IPS-15b (cell line): ENCODE measurements around the gene SYVN1.
"Not testable (repeated sequence)": the region's sequence is repeated elsewhere in the genome, so short reads cannot be mapped to it uniquely, and the experiment has no call there.

Experiments used
- H3K27me3 ChIP-seq: one replicate; pipeline ENCODE4 v1.6.1; 2013; ENCODE audit warnings: low read length; ENCODE audit not compliant: control insufficient read depth, insufficient read depth
- H3K36me3 ChIP-seq: one replicate; pipeline ENCODE4 v1.6.1; 2013; ENCODE audit warnings: low read length; ENCODE audit not compliant: control insufficient read depth, insufficient read depth
- H3K4me1 ChIP-seq: one replicate; pipeline ENCODE4 v1.6.1; 2013; ENCODE audit warnings: mild to moderate bottlenecking, low read length; ENCODE audit not compliant: control insufficient read depth, insufficient read depth
- H3K4me3 ChIP-seq: one replicate; pipeline ENCODE4 v1.5.1; 2013; ENCODE audit warnings: low read depth, low read length
- H3K9ac ChIP-seq: one replicate; pipeline ENCODE4 v1.6.1; 2013; ENCODE audit warnings: low read depth, mild to moderate bottlenecking, low read length
- H3K9me3 ChIP-seq: one replicate; pipeline ENCODE4 v1.6.1; 2013; ENCODE audit warnings: mild to moderate bottlenecking, low read length; ENCODE audit not compliant: control insufficient read depth, insufficient read depth

The SYVN1 gene

DNA sequence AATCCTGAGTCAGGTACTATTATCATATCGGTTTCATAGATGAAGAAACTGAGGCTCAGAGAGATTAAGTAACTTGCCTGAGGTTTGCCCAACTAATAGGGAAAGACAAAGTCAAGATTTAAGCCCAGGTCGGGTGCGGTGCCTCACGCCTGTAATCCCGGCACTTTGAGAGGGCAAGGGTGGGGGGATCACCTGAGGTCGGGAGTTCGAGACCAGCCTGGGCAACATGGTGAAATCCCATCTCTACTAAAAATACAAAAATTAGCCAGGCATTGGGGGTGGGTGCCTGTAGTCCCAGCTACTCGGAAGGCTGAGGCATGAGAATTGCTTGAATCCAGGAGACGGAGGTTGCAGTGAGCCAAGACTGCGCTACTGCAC, 15.8 kb upstream of the SYVN1 start:
- not testable (repeated sequence) for H3K4me1 ChIP-seq, H3K36me3 ChIP-seq, H3K4me3 ChIP-seq, H3K27me3 ChIP-seq, H3K9me3 ChIP-seq, H3K9ac ChIP-seq

DNA sequence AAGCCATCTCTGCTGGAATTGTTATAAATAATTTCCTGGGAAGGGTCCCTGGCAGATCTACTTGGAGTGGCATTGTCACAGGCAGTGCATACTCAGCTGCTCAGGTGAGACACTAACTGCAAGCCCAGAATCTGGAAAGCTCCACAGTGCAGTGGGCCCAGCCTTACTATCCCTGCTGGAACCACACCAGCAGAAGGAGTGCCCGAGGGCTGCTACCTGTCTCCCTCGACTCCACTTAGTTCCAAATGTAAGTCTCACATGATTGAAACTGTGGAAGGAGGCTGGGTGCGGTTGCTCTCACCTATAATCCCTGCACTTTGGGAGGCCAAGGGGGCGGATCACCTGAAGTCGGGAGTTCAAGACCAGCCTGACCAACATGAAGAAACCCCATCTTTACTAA, 14.3 kb upstream of the SYVN1 start:
- no peaks in the 10 kb centered on the region for H3K9me3 ChIP-seq
- no peaks in the 10 kb centered on the region for H3K36me3 ChIP-seq
- H3K4me3 ChIP-seq, result no peak overlapping the region
- H3K4me1 ChIP-seq, result no peaks in the 10 kb centered on the region
- no peak overlapping the region for H3K9ac ChIP-seq
- H3K27me3 ChIP-seq, result no peaks in the 10 kb centered on the region

DNA sequence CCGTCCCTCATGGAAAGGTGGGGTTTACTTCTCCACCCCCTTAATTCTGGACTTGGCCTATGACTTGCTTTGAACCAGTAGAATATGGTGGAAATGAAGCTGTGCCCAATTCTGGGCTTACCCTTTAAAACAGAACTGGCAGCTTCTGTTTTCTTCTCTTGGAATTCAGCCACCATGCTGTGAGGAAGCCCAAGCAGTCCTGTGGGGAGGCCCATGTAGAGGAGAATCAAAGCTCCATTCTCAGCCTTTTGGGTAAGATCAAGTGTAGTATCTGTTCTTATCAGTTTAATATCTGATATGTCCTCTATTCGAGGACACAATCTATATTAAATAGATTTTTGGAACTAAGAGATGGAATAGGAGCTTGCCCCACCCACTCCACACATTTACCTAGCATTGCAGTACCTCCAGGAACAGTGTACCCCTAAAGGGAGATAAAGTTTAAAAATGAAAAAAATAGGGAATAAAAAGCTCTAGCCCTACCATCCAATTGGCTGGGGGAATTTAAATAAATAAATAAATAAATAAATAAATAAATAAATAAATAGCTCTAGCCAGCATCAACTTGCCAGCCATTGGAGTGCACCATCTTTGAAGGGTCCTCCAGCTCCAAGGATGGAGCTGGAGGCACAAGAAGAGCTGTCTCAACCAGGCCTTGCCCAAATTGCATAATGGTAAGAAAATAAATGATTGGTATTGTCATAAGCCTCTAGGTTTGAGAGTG, 13.2 kb upstream of the SYVN1 start:
- no peak overlapping the region for H3K4me3 ChIP-seq
- H3K27me3 ChIP-seq, result no peaks in the 10 kb centered on the region
- H3K9me3 ChIP-seq, result no peaks in the 10 kb centered on the region
- no peak overlapping the region for H3K9ac ChIP-seq
- no peaks in the 10 kb centered on the region for H3K36me3 ChIP-seq
- no peaks in the 10 kb centered on the region for H3K4me1 ChIP-seq

DNA sequence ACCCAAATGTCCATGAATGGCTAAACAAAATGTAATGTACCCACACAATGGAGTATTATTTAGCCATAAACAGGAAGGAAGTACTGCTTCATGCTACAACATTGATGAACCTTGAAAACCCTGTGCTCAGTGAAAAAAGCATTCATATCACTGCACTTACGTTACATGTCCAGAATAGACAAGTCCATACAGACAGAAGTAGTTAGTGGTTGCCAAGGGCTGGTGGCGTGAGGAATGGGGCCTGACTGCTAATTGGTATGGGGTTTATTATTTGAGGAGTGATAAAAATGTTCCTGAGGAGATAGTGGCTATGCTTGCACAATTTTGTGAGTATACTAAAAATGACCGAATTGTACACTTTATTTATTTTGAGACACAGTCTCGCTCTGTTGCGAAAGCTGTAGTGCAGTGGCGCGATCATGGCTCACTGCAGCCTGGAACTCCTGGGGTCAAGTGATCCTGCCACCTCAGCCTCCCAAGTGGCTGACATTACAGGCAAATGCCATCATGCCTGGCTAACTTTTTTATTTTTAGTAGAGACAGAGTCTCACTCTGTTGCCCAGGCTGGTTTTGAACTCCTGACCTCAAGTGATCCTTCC, 7.7 kb upstream of the SYVN1 start:
- no peaks in the 10 kb centered on the region for H3K36me3 ChIP-seq
- H3K4me1 ChIP-seq, result no peaks in the 10 kb centered on the region
- H3K4me3 ChIP-seq, result no peak overlapping the region
- H3K9me3 ChIP-seq, result no peaks in the 10 kb centered on the region
- no peak overlapping the region for H3K9ac ChIP-seq
- peaks cover 3% of the 10 kb centered on the region for H3K27me3 ChIP-seq

DNA sequence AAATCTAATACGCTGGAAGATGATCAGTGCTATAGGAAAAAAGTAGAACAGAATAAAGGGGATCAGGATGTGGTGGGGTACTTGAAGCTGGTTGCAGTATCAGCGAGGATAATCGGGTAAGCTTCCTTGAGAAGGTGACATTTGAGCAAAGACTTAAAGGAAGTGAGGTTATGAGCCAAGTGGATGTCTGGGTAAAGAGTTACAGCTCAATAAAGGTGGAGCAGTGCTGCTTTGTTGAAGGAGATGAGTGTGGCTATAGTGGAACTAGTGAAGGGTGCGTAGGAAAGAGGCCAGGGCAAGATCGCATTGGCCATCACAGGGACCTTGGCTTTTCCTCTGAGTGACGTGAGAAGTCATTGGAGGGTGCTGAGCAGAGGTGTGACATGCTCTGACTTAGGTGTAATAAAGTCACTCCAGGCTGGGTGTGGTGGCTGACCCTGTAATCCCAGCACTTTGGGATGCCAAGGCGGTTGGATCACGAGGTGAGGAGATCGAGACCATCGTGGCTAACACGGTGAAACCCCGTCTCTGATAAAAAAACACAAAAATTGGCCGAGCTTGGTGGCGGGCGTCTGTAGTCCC, 2.3 kb upstream of the SYVN1 start:
- Histone ChIP-seq H3K4me3 (no peak overlapping the region), H3K9ac (no peak overlapping the region)

DNA sequence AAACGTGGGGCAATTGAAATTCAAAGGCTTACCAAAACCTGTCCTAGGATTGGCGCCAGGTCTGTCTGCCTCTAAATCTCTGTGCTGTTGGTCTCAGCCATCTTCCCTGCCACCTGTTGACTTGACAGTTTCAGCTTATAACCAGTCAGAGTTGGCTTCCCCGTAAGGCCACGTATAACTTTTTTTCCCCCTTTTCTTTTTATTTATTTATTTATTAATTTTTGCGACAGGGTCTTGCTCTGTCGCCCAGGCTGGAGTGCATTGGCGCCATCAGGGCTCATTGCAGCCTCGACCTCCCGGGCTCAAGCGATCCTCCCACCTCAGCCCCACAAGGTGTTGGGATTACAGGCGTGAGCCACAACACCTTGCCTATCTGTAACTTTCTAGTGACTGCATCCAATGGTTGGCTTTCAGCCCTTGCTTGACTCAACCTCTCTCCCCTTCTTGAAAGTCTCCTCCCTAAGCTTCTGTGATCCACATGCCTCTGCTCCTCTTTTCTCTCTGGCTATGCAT, 1.4 kb upstream of the SYVN1 start:
- Histone ChIP-seq H3K27me3 (no peaks in the 10 kb centered on the region), H3K36me3 (peaks cover 25% of the 10 kb centered on the region), H3K9me3 (no peaks in the 10 kb centered on the region), H3K4me3 (peak overlapping the region; percentile 99), H3K9ac (peak overlapping the region; percentile 67), H3K4me1 (peaks cover 4% of the 10 kb centered on the region)

More for the DNA sequence above, 2.3 kb upstream of the SYVN1 start:
- H3K9me3 ChIP-seq, result no peaks in the 10 kb centered on the region
- peaks cover 16% of the 10 kb centered on the region for H3K36me3 ChIP-seq
- peaks cover 3% of the 10 kb centered on the region for H3K27me3 ChIP-seq
- peaks cover 4% of the 10 kb centered on the region for H3K4me1 ChIP-seq

DNA sequence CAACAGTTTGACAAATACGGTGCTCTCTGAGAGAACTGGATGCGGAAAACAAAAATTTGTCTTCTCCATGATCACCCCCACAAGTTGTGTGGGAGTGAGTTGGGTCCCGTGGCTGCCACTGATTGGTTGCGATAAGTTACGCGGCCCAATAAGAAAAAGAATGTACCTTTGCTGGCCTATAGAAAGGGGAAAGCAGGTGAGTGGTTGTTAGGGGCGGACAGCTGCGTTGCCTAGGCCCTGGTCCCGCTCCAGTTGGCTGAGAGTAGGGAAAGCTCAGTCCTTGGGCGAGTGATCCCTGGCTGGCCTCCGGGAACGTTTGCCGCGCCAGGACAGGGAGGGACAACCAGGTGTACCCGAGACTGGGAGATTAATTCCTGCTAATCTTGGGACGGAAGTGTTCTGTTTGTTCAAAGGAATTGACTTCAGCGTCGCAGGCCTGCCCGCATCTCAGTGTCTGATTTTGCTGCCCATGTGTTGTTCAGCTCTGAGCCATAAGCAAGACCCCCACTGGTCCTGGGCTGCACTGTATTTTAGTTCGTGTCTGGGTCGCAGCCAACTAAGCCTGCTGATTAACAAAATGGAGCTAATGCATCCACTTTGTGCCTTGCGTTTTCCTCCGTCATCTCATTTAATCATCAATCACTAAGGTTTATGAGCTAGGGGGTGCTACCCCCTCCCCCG, 773 bp upstream of the SYVN1 start:
- Histone ChIP-seq H3K36me3 (peaks cover 29% of the 10 kb centered on the region), H3K4me1 (peaks cover 4% of the 10 kb centered on the region), H3K9ac (peak overlapping the region; percentile 96), H3K9me3 (no peaks in the 10 kb centered on the region), H3K4me3 (peak overlapping the region; percentile 99), H3K27me3 (no peaks in the 10 kb centered on the region)

DNA sequence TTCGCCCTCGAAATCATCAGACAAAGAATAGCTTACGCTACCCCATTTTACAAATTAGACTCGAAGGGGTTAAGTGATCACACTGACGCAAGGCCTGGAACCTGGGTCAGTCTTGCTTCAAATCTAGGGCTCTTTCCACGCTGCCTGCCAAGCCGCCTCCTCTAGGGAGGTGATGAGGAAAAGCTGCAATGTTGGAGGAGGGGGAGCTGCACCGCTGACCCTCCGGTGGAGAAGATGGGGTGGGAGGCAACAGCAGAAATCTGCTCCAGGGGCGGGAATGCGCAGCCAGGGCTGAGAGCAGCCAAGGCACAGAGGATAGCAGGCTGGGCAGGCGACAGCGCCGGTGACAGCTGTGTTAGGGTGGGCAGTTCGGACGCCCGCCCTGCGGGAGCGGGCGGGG, 595 bp downstream of the SYVN1 start:
- Histone ChIP-seq H3K36me3 (peaks cover 41% of the 10 kb centered on the region), H3K9me3 (no peaks in the 10 kb centered on the region), H3K4me3 (peak overlapping the region; percentile 99), H3K4me1 (peaks cover 4% of the 10 kb centered on the region), H3K9ac (peak overlapping the region; percentile 96), H3K27me3 (no peaks in the 10 kb centered on the region)

DNA sequence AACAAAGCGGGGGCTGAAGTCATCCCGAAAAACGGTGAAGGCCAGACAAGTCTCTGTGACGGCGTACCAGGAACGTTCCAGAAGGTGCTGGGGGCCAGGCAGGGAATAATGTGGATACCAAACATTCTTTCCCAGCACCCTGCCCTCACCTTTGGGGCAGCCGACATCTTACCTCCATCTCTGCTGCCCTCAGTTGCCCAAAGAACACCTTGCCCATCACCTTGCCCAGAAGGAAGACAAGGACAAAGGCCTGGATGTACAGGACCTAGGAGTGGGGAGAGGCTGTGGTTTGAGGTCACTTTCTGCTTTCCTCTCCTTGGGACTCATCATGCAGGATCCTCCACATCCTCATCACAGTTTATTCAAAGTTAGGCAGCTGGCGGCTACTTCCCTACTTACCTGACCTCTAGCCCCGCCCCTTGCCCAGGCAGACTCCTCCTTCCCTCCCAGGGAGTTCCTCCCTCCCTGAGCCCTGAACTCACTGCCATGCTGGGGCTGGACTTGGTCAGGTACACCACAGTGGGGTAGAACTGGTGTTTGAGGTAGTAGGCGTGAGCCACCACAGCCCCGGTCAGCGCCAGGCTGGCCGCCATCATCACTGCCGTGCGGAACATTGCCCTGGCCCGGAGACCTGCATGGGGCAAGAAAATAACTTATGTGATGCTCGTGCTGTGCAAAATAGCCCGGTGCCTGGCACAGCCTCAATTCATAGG, 1.2 kb downstream of the SYVN1 start:
- no peaks in the 10 kb centered on the region for H3K27me3 ChIP-seq
- H3K4me1 ChIP-seq, result peaks cover 4% of the 10 kb centered on the region
- peaks cover 47% of the 10 kb centered on the region for H3K36me3 ChIP-seq
- H3K9ac ChIP-seq, result peak overlapping the region; percentile 96
- H3K9me3 ChIP-seq, result no peaks in the 10 kb centered on the region
- peak overlapping the region; percentile 99 for H3K4me3 ChIP-seq

DNA sequence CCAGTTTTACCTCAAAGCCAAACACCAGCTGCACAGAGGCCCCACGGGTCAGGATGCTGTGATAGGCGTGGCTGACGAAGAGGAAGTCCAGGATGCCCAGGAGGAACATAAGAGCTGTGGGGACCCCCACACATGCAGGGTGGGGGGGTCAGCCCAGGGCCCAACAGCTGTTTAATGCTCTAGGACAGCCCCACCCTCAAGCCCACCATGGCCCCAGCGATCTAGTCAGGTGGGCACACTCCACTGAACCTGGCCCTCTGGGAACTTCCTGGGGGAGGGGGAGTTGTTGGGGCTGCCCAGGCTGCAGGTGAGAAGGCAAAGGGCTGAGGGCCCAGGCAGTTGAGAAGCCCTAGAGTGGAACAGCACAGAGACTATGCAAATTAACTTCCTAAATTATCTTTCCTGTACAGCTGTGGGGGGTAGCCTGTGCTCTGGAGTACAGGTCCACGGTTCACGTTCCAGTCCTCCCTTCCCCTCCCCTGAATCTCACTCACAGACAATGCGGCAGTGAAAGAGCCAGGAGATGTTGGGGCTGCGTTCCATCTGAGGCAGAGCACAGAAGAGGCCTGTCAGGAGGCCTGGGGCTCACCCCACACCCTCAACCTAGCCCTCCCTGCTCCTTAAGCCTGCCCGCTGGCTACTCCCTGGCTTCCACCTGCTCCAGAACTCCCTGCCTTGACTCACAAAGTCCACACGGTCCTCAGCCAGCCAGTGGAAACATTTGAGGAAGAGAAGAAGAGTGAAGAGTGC, 1.9 kb downstream of the SYVN1 start:
- Histone ChIP-seq H3K36me3 (peaks cover 53% of the 10 kb centered on the region), H3K9me3 (no peaks in the 10 kb centered on the region), H3K9ac (no peak overlapping the region), H3K4me3 (no peak overlapping the region), H3K4me1 (peaks cover 4% of the 10 kb centered on the region), H3K27me3 (no peaks in the 10 kb centered on the region)

DNA sequence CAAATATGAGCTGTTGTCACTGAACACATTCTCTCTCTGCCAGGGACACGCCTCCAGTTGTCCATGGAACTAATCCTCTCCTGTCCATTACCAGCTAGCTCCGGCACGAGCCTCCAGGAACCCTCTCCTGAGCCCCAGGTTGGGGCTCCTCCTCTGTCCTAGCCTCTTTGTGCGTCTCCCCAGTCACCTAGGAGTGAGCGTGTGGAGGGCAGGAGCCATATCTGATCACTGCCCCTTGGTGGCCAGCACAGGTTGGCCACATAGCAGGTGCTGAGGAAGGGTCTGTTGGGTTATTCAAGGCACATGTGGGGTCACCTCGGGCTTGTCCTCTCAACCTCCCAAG, 2.5 kb downstream of the SYVN1 start:
- Histone ChIP-seq H3K4me1 (peaks cover 4% of the 10 kb centered on the region), H3K27me3 (no peaks in the 10 kb centered on the region), H3K36me3 (peaks cover 54% of the 10 kb centered on the region), H3K9me3 (no peaks in the 10 kb centered on the region), H3K4me3 (no peak overlapping the region), H3K9ac (no peak overlapping the region)
